B cell (primary cell): ENCODE measurements around the gene LONP2. TPM values are rescaled to one million over a fixed set of nuclear protein-coding genes. Genes with fewer than 3 reads are reported as not detected.

ENCODE experiments used
- ATAC-seq: fragments of 200-7000 bp; cut with Tn5 transposase; one replicate; pipeline ENCODE4 v1.10.0; 2021; ENCODE audit warnings: low read depth, mild to moderate bottlenecking, moderate number of reproducible peaks, moderate library complexity
- CTCF ChIA-PET: fragments of 350-600 bp; sonication (Branson Sonifier 250); formaldehyde crosslinking; loops from one replicate; lab custom pipeline; 2021; ENCODE audit warnings: antibody characterized with exemption, inconsistent platforms; lab: Charles Lee
- POLR2A ChIA-PET: fragments of 350-600 bp; sonication (Branson Sonifier 250); formaldehyde crosslinking; loops from one replicate; lab custom pipeline; 2021; ENCODE audit warnings: antibody characterized with exemption; lab: Charles Lee
- DNase-seq: peaks from one replicate; pipeline ENCODE4 v3.0.0; 2013
- H2AFZ ChIP-seq: 2 replicates; pipeline ENCODE4 v1.6.1; 2012; ENCODE audit warnings: mild to moderate bottlenecking, low read depth, low read length; ENCODE audit not compliant: insufficient read depth, poor library complexity, severe bottlenecking
- H3K27ac ChIP-seq, 2 donors: 1 replicate in 1 of 2; 2 replicates in 1 of 2; pipeline ENCODE4 v1.5.1; 2012 to 2013; ENCODE audit warnings: low read length in 2 of 2, mild to moderate bottlenecking in 2 of 2, moderate library complexity in 1 of 2
- H3K27me3 ChIP-seq, 4 experiments: fragments of 200-600 bp in 1 of 4; sonication (generic) in 1 of 4; replicated peaks in 1 of 4; 1 replicate in 2 of 4; 2 replicates in 2 of 4; pipeline versions ENCODE4 v1.6.1 to v1.7.0; 2013 to 2016; ENCODE audit warnings: low read length in 3 of 4, mild to moderate bottlenecking in 2 of 4, mixed read lengths in 1 of 4, moderate library complexity in 1 of 4; ENCODE audit not compliant: insufficient read depth in 4 of 4, control insufficient read depth in 3 of 4; ENCODE audit errors: control extremely low read depth in 1 of 4
- H3K36me3 ChIP-seq, 2 experiments: replicated peaks in 1 of 2; 1 replicate in 1 of 2; 2 replicates in 1 of 2; pipeline versions ENCODE4 v1.6.1 to v1.7.1; 2013; ENCODE audit warnings: low read length in 1 of 2; ENCODE audit not compliant: insufficient read depth in 2 of 2, control insufficient read depth in 1 of 2; ENCODE audit errors: control extremely low read depth in 1 of 2, extremely low read depth in 1 of 2
- H3K4me1 ChIP-seq, 2 donors: fragments of 200-600 bp in 1 of 2; sonication (generic) in 1 of 2; 1 replicate in 1 of 2; 2 replicates in 1 of 2; pipeline versions ENCODE4 v1.5.1 to v1.6.1; 2013 to 2017; ENCODE audit warnings: low read length in 2 of 2; ENCODE audit not compliant: control insufficient read depth in 2 of 2, insufficient read depth in 2 of 2
- H3K4me2 ChIP-seq: replicated peaks from 2 replicates; pipeline ENCODE3; 2012; ENCODE audit warnings: mild to moderate bottlenecking, low read depth, low read length; ENCODE audit not compliant: poor library complexity, severe bottlenecking
- H3K4me3 ChIP-seq, 5 experiments: fragments of 200-600 bp in 1 of 5; sonication (generic) in 1 of 5; 1 replicate in 3 of 5; 2 replicates in 2 of 5; pipeline versions ENCODE4 v1.5.1 to v1.7.0; 2011 to 2016; ENCODE audit warnings: low read length in 4 of 5, mild to moderate bottlenecking in 4 of 5, low read depth in 2 of 5, control low read depth in 1 of 5, moderate library complexity in 1 of 5; ENCODE audit not compliant: insufficient read depth in 1 of 5; ENCODE audit errors: control extremely low read depth in 1 of 5, extremely low read depth in 1 of 5
- H3K79me2 ChIP-seq: fragments of 200-600 bp; sonication (generic); one replicate; pipeline ENCODE4 v1.6.0; 2016; ENCODE audit warnings: low read length; ENCODE audit not compliant: control insufficient read depth, insufficient read depth
- H3K9ac ChIP-seq: fragments of 200-600 bp; sonication (generic); 2 replicates; pipeline ENCODE4 v1.6.1; 2017; ENCODE audit warnings: mild to moderate bottlenecking, low read length, moderate library complexity
- H3K9me3 ChIP-seq, 3 donors: one replicate each; pipeline versions ENCODE4 v1.6.1 to v1.7.1; 2013; ENCODE audit warnings: low read length in 2 of 3; ENCODE audit not compliant: control insufficient read depth in 2 of 3, insufficient read depth in 1 of 3; ENCODE audit errors: control extremely low read depth in 1 of 3
- H4K20me1 ChIP-seq: 2 replicates; pipeline ENCODE4 v1.6.0; 2012; ENCODE audit warnings: mild to moderate bottlenecking, low read length; ENCODE audit not compliant: insufficient read depth, control insufficient read depth, poor library complexity, severe bottlenecking
- H3K27ac Mint-ChIP-seq: one replicate; pipeline ENCODE4 v1.8.0; 2021; ENCODE audit warnings: mixed read lengths
- H3K27me3 Mint-ChIP-seq: one replicate; pipeline ENCODE4 v1.8.0; 2021; ENCODE audit warnings: mixed read lengths
- H3K4me1 Mint-ChIP-seq: one replicate; pipeline ENCODE4 v1.8.0; 2021; ENCODE audit warnings: mixed read lengths
- H3K4me3 Mint-ChIP-seq: one replicate; pipeline ENCODE4 v1.8.0; 2021; ENCODE audit warnings: mixed read lengths
- H3K9me3 Mint-ChIP-seq: one replicate; pipeline ENCODE4 v1.8.0; 2022; ENCODE audit warnings: mixed read lengths; ENCODE audit not compliant: insufficient read depth
- EZH2 ChIP-seq: IDR thresholded peaks from 2 replicates; pipeline ENCODE4 v1.6.1; 2012; ENCODE audit warnings: borderline replicate concordance, low read depth, mild to moderate bottlenecking, moderate library complexity, low read length; ENCODE audit not compliant: insufficient read depth, poor library complexity, severe bottlenecking
- WGBS: methylation state at CpG from one replicate; pipeline ENCODE4 v1.1.5; 2013; ENCODE audit warnings: missing lambda C conversion rate; ENCODE audit not compliant: insufficient coverage; 5-methylcytosine and 5-hydroxymethylcytosine counted together
- intact Hi-C: fragments of 100-400 bp; cut with micrococcal nuclease; formaldehyde crosslinking; loops from one replicate; pipeline ENCODE4 v1.10.0; 2022
- polyA plus RNA-seq: library from polyadenylated mRNA; depleted of rRNA; stranded (reverse); fragments of >200 nt; gene quantifications from 2 replicates; pipeline ENCODE4 v1.2.3, GENCODE V29; 2012
- total RNA-seq, 2 donors: library from RNA; stranded (reverse); fragments of 120-200 nt in 1 of 2; gene quantifications; 1 replicate in 1 of 2; 2 replicates in 1 of 2; pipeline versions ENCODE4 v1.2.3 to v1.2.4, GENCODE V29; 2013 to 2022
- TF ChIP-seq, protein P1 (sequence below): fragments of 200-600 bp; IDR thresholded peaks from one replicate; pipeline ENCODE4 v1.8.0; 2022; ENCODE audit warnings: antibody characterized with exemption, mild to moderate bottlenecking

LONP2 gene
- total and polyA plus RNA-seq, 2 donors (not counting 1 experiment from before 2014, with no cell fraction given) = 39.3 to 84.2 TPM

DNA sequence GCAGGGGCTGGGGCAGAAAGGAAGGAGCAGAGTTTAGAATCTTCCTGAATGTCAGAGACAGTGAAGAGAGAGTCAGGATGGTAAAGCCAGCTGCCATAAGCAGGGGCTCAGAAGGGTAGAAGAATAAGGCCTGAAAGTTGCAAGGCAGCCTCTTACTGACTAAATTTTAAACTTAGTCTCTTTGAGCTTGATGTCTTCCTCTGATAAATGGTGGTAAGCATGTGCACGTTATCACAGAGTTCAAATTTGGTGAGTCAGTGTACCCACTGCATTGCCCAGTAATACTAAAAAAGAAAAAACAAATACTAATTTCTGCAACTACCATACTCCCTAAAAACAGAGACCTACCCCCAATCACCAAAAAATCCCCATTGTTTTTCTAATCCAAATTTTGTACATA lies 96.0 kb downstream of the LONP2 start:
- no peak for DNase-seq

DNA sequence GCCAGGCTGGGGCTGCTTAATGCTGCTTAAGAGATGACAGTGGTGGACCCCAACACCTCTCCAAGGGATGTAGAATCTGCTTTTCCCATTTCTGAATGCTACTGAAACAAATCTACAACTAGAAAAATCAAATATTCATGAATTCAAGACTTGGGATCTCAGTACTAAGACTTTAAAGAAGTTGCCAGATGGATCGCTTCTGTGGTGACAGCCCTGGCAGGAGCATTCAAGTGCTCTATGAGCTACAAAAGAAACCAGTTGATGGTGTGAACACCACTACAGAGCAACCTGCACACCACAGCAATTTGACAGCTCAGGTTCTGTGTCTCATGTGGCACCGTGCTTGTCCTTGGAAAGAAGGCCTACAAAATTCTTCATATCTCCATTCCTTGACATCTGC lies 98.5 kb downstream of the LONP2 start:
- H3K9me3 ChIP-seq = no peaks in the 10 kb centered on the region
- no peaks in the 10 kb centered on the region for H3K27me3 ChIP-seq
- Mint-ChIP-seq H3K27me3 (no peaks in the 10 kb centered on the region), H3K9me3 (no peaks in the 10 kb centered on the region), H3K4me1 (no peaks in the 10 kb centered on the region), H3K27ac (no peak overlapping the region), H3K4me3 (no peak overlapping the region)
- H3K4me2 ChIP-seq = no peak overlapping the region
- H2AFZ ChIP-seq = no peak overlapping the region
- no peaks in the 10 kb centered on the region for H3K79me2 ChIP-seq
- POLR2A ChIA-PET = interaction anchor here (0.6 kb wide), 1 partner anchor 11 kb away, joined by 8 read pairs; no protein-coding TSS in a partner anchor
- no peaks in the 10 kb centered on the region for H4K20me1 ChIP-seq
- peaks cover 18 to 33% of the 10 kb centered on the region in 2 experiments for H3K36me3 ChIP-seq
- no peak overlapping the region for H3K4me3 ChIP-seq
- WGBS = 96% methylated on average over 2 of the region's 2 CpGs
- CTCF ChIA-PET = interaction anchor here (0.6 to 0.7 kb wide), 2 partner anchors 12 kb away, joined by 3 read pairs; no protein-coding TSS in a partner anchor
- H3K4me1 ChIP-seq = no peaks in the 10 kb centered on the region
- intact Hi-C loops = no loop called here
- H3K9ac ChIP-seq = no peak overlapping the region
- TF ChIP-seq, protein P1, sequence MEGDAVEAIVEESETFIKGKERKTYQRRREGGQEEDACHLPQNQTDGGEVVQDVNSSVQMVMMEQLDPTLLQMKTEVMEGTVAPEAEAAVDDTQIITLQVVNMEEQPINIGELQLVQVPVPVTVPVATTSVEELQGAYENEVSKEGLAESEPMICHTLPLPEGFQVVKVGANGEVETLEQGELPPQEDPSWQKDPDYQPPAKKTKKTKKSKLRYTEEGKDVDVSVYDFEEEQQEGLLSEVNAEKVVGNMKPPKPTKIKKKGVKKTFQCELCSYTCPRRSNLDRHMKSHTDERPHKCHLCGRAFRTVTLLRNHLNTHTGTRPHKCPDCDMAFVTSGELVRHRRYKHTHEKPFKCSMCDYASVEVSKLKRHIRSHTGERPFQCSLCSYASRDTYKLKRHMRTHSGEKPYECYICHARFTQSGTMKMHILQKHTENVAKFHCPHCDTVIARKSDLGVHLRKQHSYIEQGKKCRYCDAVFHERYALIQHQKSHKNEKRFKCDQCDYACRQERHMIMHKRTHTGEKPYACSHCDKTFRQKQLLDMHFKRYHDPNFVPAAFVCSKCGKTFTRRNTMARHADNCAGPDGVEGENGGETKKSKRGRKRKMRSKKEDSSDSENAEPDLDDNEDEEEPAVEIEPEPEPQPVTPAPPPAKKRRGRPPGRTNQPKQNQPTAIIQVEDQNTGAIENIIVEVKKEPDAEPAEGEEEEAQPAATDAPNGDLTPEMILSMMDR = no peak
- no peak for TF ChIP-seq EZH2
- H3K27ac ChIP-seq = no peak overlapping the region
- DNase-seq (no peak), ATAC-seq (no peak)

More for the DNA sequence above, 96.0 kb downstream of the LONP2 start:
- Histone ChIP-seq H3K27ac (no peak overlapping the region), H3K9ac (no peak overlapping the region), H3K4me1 (no peaks in the 10 kb centered on the region), H3K4me2 (no peak overlapping the region), H3K27me3 (no peaks in the 10 kb centered on the region), H3K79me2 (no peaks in the 10 kb centered on the region), H4K20me1 (no peaks in the 10 kb centered on the region), H3K4me3 (no peak overlapping the region), H3K36me3 (peaks cover 22 to 44% of the 10 kb centered on the region in 2 experiments), H3K9me3 (no peaks in the 10 kb centered on the region), H2AFZ (no peak overlapping the region)
- no peak overlapping the region for H3K4me3 Mint-ChIP-seq
- H3K4me1 Mint-ChIP-seq = no peaks in the 10 kb centered on the region
- no peak for ATAC-seq
- TF ChIP-seq EZH2 = no peak
- TF ChIP-seq, protein P1 = no peak
- no peaks in the 10 kb centered on the region for H3K27me3 Mint-ChIP-seq
- CTCF ChIA-PET = interaction anchor here (2.1 kb wide), 1 partner anchor 283 kb away, joined by 5 read pairs; no protein-coding TSS in a partner anchor
- no peaks in the 10 kb centered on the region for H3K9me3 Mint-ChIP-seq
- POLR2A ChIA-PET = interaction anchor here (0.6 kb wide), 1 partner anchor 192 kb away, joined by 5 read pairs; no protein-coding TSS in a partner anchor
- no peak overlapping the region for H3K27ac Mint-ChIP-seq
- intact Hi-C loops = no loop called here
- WGBS = no CpG with 5 or more reads among the region's 1 CpG
